ENCODE data around the gene DMKN.

DNA sequence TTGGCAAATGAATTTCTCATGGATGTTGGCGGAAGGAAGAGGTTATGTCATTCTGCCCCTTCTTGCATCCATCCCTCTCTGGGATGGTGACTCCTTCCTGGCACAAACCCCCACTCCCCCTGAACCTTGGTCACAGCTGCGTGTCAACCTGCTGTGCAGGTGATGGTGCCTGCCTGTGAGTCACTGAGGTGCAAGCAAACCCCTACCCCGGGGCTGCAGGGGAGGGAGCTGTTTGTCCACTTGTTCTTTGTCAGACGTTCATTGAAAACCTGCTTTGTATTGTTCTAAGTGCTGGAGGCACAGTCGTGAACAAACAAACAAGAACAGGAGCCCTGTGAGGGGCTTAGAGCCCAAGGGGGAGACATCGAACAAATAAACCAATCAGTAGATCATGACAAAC is 17.8 kb upstream of the DMKN start:
- TF ChIP-seq, protein P1, sequence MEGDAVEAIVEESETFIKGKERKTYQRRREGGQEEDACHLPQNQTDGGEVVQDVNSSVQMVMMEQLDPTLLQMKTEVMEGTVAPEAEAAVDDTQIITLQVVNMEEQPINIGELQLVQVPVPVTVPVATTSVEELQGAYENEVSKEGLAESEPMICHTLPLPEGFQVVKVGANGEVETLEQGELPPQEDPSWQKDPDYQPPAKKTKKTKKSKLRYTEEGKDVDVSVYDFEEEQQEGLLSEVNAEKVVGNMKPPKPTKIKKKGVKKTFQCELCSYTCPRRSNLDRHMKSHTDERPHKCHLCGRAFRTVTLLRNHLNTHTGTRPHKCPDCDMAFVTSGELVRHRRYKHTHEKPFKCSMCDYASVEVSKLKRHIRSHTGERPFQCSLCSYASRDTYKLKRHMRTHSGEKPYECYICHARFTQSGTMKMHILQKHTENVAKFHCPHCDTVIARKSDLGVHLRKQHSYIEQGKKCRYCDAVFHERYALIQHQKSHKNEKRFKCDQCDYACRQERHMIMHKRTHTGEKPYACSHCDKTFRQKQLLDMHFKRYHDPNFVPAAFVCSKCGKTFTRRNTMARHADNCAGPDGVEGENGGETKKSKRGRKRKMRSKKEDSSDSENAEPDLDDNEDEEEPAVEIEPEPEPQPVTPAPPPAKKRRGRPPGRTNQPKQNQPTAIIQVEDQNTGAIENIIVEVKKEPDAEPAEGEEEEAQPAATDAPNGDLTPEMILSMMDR (IDR thresholded peaks at IDR 0.05 in 8 of 11, conservative IDR thresholded peaks at IDR 0.05 in 3 of 11) = no peak
- no peak for TF ChIP-seq POLR2A (IDR thresholded peaks at IDR 0.05)

Measured in spleen (tissue), 7 donors.